ENCODE data around the gene LAMTOR1. TPM values are rescaled to one million over a fixed set of nuclear protein-coding genes. Genes with fewer than 3 reads are reported as not detected.

The LAMTOR1 gene
- total RNA-seq, 6 experiments from 2014 or later, result 131 to 170 (median 145) TPM

GRCh38 chr11:72116019-72116755 is 13.1 kb upstream of the LAMTOR1 start:
- Mint-ChIP-seq H3K9me3 (no peaks in the 10 kb centered on the region), H3K27ac (peak overlapping the region; percentile 100), H3K4me1 (ENCODE audit: low read depth) (peaks cover 67% of the 10 kb centered on the region), H3K27me3 (ENCODE audit: insufficient read depth) (peaks cover 6% of the 10 kb centered on the region; the same call in 1 of the 2 replicates), H3K4me3 (no peak overlapping the region), H3K36me3 (ENCODE audit: low read depth) (peaks cover 16% of the 10 kb centered on the region)
- TF ChIP-seq CTCF (IDR thresholded peaks at IDR 0.05), result no peak
- no peak for DNase-seq

GRCh38 chr11:72114570-72114969 is 11.5 kb upstream of the LAMTOR1 start:
- Mint-ChIP-seq H3K36me3 (ENCODE audit: low read depth) (peaks cover 25% of the 10 kb centered on the region), H3K27ac (peak overlapping the region; percentile 100), H3K9me3 (no peaks in the 10 kb centered on the region), H3K4me3 (peak overlapping the region; percentile 98), H3K27me3 (ENCODE audit: insufficient read depth) (peaks cover 6% of the 10 kb centered on the region; the same call in 1 of the 2 replicates), H3K4me1 (ENCODE audit: low read depth) (peaks cover 78% of the 10 kb centered on the region)
- DNase-seq, result peak; percentile 32
- TF ChIP-seq CTCF (IDR thresholded peaks at IDR 0.05), result no peak

- no peaks in the 10 kb centered on the region for H3K9me3 Mint-ChIP-seq
- no peak for TF ChIP-seq CTCF (IDR thresholded peaks at IDR 0.05)
- peaks cover 25% of the 10 kb centered on the region for H3K36me3 Mint-ChIP-seq (ENCODE audit: low read depth)
- peak overlapping the region; percentile 98 for H3K4me3 Mint-ChIP-seq
- H3K27ac Mint-ChIP-seq, result peak overlapping the region; percentile 100
- H3K27me3 Mint-ChIP-seq (ENCODE audit: insufficient read depth), result peaks cover 6% of the 10 kb centered on the region; the same call in 1 of the 2 replicates
- DNase-seq, result peak; percentile 95
- peaks cover 66% of the 10 kb centered on the region for H3K4me1 Mint-ChIP-seq (ENCODE audit: low read depth)
Observed at GRCh38 chr11:72112978-72113808, 10.1 kb upstream of the LAMTOR1 start.

- DNase-seq, result peak; percentile 99
- Mint-ChIP-seq H3K27me3 (ENCODE audit: insufficient read depth) (peaks cover 6% of the 10 kb centered on the region; the same call in 1 of the 2 replicates), H3K9me3 (no peaks in the 10 kb centered on the region), H3K4me1 (ENCODE audit: low read depth) (peaks cover 70% of the 10 kb centered on the region), H3K27ac (peak within 1 kb of the TSS; percentile 100), H3K36me3 (ENCODE audit: low read depth) (peaks cover 25% of the 10 kb centered on the region), H3K4me3 (peak within 1 kb of the TSS; percentile 98)
- no peak for TF ChIP-seq CTCF (IDR thresholded peaks at IDR 0.05)
Observed at GRCh38 chr11:72112143-72112977, 9.3 kb upstream of the LAMTOR1 start, which contains the start of gene ANAPC15. Gene ANAPC15, minus strand, starts transcription at chr11:72112695. Its CDS starts 1,419 bp downstream, at chr11:72111276.

Measured in HFFc6 (cell line).